ELF-1 (cell line): ENCODE measurements around the gene COL19A1.

Source experiments
- DNase-seq: peaks from one replicate; pipeline ENCODE4 v3.0.0-alpha.2; 2016; ENCODE audit warnings: low read depth, low spot score

Gene COL19A1

DNA sequence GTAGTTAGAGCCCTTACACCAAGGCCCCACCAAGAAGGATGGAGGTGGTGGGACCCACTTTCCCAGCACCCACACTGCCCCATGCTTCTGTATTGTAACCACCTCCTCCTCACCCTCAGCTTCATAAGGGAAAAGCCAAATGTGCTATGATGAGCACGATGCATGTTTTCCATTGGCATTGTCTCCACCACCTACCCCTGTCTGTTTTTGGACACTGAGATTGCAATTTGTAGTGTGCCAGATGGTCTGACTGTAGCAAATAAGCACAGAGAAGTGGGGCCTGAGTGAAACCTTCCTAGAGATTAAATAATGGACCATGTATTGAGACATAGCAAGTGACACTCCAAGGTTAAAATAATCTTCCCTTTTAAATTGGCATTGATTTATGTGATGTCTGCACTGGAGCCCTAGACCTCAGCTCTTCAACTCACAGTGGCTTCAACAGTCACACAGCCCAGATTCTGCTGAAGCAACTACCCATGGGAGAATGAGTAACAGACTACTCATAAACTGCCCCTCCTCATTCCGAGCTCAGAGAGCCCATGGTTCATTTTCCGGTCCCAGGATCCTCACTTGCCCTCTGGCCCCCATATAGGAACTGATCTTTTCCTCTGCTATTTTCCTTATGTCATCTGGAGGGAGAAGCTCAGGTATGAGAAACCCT is 258.7 kb downstream of the COL19A1 start:
- DNase-seq, result no peak

DNA sequence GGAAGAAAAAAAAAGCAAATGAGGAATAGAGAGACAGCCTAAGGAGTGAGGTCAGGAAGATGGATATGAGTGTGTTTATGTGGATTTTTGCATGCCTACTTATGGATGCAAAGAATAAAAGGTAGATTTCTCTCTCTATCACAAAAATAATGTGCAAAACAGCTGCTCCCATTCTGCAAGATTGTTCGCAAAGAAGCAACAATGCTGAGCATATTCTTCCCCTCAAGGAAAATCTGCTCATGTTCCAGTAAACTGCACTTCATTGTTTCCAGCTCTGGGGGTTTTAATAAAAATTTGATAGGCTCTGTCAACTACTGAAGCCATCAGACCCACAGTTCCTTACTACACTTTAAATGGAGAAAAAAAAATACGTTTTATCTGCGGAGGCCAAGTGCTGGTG is 259.2 kb downstream of the COL19A1 start:
- no peak for DNase-seq

DNA sequence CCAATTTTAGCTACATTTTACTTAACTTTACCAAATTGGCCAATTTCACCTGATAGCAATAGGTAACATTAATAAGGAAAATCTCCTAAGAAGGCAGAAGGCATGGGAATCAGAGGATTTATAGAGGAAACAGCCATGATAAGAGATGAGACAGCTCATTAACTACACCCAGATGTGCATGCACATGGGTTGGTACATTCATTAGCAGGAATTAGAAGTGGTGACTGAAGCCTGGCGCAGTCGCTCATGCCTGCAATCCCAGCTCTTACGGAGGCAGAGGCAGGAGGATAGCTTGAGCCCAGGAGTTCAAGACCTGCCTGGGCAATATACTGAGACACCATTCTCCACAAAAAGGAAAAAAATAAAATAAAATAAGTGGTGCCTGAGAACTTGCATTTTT is 263.0 kb downstream of the COL19A1 start:
- no peak for DNase-seq

DNA sequence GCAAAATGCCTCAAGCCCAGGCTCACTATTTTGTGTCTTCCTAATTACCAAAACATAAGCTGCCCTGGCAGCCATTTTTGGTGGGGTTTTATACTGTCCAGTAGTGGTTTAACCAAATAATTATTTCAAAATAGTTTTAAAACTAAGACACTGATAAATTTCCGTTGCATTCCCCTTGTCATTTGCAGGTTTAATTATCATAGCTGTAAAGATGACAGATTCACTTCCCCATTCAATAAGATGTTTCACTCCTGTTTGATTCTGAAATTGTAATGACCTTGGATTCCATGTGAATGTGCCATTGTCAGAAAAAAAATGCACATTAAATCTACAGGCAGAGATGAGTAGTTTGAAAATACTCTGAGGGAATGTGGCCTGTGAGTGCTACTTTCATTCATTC is 264.5 kb downstream of the COL19A1 start:
- DNase-seq, result no peak

DNA sequence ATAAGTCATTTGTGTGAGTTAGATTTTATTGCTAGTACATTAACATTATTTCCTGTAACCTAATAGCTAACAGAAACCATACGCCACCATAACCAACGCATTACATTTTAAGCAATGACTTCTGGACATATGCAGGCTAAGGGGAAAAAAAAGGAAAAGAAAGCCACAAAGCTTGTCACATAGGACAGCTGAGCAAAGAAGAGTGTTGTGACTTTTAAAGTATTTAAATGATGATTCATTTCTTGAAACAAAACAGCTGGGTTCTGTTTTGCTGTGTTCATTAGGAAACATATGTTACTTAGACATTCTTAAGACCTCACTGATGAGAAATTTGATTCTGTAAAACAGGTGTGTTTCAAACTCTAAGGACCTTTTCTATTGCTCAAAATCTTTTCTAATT is 265.2 kb downstream of the COL19A1 start:
- DNase-seq, result no peak

DNA sequence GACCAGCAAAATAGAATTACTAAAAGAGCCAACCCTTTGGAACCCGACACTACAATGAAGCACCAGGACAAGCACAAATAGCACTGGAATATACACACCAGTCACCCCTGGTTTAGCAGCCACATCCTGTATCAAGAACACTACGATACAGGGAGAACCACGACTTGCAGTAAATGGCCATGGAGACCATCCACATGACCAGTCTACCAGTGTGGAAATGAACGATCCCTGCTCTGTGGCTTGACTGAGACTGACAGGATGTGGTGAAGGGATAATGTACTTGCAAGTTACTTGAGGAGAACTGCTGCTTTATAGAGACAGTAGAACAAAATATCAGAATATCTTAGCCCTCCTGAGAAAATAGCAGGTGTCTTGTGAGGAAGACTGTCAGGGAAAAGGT is 266.9 kb downstream of the COL19A1 start:
- DNase-seq, result no peak

DNA sequence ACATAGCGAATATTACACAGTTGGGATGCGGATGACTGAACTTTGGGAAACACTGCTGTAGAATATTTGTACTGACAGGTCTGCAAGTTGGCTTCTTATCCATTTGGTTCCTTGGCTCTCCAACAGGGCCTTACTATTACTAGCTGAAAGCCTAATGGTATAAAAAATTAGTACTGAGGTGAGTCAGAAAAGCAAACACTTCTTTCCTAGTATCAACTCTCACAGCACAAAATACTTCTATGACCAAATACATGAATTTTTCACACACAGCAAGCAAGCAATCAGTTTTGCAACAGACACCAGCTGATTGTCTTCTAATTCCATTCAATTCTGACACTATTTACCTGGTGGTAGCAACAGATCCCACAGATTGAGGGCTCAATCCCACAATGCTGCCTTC is 268.2 kb downstream of the COL19A1 start:
- no peak for DNase-seq

DNA sequence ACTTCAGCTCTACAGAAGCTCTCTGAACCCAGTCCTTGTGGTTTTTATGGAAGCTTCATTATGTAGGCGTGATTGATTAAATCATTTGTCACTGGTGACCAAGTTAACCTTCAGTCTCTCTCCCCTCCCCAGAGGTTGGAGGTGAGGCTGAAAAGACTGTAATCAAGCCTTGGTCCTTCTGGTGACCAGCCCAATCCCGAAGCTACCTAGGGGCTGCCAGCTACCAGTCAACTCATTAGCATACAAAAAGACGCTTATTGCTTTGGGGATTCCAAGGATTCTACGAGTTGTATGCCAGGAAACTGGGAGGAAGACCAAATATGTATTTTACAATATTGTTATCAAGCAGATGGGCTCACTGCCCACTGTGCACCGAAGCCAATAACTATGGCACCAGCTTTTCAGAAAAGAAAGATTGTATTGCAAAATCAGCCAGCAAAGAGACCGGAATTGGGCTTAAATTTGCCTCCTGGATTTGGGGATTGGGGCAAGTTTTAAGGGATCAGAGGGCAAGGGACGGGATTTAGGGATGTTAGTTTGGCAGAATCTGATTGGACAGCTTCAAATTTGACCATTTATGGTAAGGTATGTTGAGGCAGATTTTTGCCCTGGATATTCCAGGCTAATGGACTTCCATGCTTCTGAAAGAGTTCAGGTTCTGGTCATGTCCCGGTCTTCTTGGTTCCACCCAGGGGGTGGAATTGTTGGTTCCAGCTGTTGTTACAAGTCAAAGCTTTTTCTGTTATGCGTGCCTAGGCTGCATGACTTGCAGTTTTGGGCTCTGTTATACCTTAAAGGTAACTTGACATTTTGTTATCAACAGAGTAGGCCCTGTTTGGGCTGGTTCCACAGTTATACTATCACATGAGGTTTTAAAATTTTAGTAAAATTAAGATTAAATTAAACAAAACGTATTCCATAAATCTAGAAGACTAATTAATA is 269.1 kb downstream of the COL19A1 start:
- DNase-seq, result peak; percentile 21

DNA sequence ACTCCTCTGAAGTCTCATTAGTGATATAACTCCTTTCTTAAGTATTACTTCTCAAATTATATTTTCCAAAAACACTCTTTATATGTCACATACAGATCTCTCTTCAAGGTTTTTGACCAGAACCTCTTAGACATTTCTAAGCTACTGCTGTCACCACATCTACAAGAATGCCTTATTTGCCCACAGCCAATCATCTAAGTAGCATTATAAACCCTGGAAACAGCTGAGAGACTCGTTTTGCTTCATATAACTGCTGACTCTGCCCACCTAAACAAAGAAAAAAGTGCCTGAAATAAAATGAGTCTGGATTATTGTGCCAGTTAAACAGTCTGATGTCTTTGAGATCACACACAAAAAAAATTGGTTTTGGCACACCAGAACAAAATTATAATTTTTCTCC is 270.6 kb downstream of the COL19A1 start:
- no peak for DNase-seq

DNA sequence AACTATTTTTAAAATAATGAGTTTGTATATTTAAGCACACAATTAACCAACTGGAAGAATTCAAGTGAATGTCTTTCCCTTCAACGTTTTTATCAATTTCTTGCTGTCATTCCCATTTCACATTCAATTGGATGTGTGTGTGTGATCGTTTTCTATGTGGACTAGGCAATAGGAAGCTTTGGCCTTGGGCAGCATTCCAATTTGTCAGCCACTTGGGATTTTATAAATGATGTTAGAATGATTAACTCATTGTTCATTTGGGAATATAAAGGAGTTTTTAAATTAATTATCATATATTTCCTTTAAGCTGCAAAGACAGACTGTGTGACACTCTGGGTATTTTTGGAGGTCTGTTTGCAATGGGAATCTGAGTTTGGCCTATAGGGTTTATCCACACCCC is 274.1 kb downstream of the COL19A1 start:
- no peak for DNase-seq

DNA sequence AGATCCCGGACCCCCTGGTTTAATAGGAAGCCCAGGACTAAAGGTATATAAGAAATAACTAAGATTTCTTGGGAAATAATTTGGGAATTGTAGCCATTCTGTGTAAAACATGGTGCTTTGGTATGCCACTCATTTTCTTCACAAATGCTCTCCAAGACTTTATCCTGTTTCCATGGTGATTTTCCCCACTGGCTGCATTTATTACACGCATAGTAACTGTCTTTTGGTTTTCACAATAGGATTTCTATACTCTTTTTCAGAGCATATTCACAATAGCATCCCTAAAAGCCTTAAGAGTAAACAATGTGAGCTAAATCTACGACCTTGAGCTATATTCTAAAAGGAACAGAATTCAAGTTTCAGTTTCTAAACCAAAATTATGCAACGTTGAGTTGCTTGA is 275.7 kb downstream of the COL19A1 start:
- DNase-seq, result no peak

DNA sequence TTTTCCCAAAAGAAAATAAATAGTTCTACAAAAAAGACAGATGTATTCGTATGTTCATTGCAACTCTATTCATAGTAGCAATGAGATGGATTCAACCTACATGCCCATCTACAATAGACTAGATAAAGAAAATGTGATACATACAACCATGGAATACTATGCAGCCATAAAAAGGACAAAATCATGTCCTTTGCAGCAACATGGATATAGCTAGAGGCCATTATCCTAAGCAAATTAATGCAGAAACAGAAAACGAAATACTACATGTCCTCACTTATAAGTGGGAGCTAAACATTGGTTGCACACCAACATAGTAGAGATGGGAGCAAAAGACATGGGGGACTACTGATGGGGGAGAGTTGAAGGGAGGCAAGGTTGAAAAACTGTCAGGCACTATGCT is 278.8 kb downstream of the COL19A1 start:
- no peak for DNase-seq

DNA sequence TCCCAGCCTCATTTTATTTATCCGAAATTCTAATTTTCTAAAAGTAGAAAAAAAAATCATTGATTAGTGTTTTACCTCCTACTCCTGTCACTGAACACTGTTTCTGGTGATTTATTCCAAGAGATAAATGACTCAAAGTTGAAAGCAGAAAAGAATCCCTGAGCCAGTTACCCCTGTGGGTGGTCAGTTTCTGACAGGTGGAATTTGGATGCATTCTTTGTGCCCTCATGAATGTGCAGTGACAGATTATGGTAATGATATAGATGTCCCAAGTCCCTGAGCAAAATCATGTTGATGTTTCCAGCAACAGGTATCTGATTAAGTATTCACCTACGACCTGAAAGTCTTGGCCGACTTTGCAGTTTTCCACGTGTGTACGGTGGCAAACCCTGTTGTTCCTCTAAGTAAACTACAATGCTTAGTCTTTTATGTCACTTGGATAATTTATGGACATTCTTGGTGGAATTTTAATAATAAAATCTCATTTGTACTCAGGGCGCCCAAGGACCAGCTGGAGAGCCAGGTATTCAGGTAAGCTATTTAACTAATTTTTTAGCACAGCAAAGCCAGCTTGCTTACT is 282.9 kb downstream of the COL19A1 start:
- DNase-seq, result no peak

DNA sequence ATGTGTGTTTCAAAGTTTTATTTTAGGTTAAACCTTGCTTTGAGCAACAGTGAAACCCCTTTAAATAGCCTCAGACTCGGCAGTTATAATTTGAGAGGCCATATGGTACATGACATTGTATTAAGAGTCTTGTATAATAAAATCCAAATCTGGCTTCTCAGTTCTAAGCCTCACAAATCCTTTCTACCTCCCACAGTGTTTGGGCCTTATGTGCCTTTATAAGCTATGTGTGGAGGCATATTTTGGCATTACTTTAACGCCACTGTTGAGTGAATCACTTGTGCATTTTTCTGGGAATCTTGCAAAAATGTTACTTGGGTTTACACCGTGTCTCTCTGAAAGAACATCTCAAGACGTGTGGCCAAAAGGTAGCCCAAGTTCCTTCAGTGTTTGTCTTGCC is 284.2 kb downstream of the COL19A1 start:
- no peak for DNase-seq

DNA sequence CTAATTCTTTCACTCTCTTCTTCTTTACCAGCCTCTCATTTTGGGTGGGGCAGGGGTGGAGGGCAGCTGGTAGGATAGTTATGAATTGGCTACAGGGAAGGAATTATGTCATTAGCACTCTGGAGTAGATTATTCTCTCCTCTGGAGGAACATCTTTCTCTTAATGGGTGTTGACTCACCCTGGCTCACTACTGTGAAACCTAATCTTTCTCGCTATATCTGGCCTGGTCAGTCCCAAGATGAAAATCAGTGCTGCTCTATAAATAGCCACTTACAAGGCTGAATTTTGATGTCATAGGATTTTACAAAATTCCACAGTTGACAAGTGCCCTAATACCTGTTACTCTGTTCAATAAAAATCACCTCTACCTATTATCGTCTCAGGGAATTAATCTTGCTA is 285.3 kb downstream of the COL19A1 start:
- DNase-seq, result no peak

DNA sequence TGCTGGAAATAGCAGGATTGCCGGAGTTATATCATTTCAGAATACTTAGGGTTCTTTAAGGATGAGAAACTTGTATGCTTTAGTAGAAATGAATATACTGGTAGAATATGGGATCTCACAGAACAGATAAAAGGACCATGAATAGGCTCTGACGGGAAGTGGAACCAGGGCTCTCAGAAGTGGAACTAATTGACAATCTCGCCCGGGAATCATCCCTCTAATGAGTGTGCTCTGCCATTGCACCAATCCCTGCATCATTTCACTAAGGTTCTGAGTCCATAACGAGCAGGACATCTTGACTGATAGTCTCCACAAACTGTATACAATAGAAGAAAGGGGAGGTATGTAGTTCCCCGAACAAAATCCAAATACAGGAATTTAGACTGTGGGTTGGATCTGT is 286.4 kb downstream of the COL19A1 start:
- DNase-seq, result no peak

DNA sequence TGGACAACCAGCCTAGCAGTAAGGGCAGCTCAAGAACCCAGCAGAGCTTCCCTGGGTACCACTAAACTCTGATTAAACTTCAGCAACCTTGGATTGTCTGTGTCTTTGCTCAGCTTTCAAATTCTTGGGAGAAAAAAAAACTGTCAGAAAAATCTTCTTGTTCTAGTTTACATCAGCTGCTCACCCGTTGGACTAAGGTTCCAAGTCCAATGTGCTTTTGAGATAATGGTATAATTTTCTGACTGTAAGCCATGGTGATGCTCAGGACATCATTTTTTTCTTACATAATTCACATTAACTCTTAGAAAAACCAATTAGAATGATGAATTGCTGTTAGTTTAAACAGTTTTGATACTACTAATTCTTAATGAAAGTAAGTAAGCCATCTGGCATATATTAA is 290.7 kb downstream of the COL19A1 start:
- no peak for DNase-seq

DNA sequence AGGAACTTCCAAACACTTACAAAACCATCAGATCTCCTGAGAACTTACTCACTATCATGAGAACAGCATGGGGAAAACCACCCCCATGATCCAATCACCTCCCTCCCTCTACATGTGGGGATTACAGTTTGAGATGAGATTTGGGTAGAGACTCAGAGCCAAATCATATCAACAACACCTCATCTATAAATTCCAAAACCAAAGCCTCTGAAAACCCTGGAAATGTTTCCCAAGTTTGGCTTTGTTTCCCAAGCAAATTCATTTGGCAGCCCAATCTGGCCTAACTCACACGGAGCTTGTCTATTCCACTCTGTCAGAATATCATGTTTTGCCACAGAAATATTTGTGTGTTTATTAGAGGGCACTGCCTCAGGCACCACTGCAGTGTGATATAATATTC is 293.9 kb downstream of the COL19A1 start:
- DNase-seq, result no peak

DNA sequence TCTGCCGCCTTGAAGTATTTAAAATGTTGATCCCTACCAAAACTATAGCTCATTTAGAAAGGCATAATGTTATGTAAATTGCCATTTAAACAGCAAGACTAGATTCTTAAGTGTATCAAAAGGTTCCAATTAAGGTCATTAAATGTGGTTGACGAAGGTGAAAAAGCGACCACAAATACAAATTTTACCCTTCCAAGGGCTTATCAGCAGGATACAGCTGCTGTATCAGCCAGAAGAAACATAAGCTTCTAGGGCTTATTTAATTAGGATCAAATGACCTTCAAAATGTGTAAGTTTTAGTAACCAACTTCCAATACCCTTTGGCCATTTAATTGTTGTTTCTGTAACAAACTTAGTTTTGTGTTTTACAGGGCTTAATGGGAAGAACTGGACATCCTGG is 296.6 kb downstream of the COL19A1 start:
- DNase-seq, result no peak

DNA sequence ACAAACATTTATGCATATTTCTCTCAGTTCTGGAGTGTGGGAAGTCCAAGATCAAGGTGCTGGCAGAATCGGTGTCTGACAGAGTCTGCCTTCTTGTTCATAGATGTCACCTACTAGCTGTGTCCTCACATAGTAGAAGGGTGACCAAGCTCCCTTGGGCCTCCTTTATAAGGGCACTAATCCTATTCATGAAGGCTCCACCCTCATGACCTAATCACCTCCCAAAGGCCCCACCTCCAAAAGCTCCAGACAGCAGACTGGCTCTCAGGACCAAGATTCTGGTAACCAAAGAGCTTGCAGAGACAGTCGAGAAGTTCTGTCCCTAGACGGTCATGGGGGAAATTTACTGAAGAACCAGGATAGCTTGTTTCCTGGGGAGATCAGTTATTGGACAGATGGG is 297.4 kb downstream of the COL19A1 start:
- no peak for DNase-seq

DNA sequence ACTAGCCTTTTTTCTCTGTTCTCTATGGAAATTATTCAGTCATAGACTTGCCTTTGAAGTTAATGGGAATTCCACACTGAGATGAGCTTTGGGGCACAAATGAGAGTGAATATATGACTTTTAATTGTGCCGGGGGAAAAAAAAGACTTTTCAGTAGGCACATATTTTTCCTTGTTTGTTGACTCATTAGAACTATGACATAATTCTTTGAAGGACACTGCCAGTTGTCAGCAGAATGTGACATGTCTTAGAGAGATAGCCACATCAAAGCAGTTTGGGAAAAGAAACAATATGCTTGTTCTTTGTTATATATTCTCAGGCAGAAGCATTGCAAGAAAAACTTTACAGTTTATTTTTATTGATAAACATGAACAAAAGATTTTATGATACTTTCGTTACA is 298.2 kb downstream of the COL19A1 start:
- no peak for DNase-seq

DNA sequence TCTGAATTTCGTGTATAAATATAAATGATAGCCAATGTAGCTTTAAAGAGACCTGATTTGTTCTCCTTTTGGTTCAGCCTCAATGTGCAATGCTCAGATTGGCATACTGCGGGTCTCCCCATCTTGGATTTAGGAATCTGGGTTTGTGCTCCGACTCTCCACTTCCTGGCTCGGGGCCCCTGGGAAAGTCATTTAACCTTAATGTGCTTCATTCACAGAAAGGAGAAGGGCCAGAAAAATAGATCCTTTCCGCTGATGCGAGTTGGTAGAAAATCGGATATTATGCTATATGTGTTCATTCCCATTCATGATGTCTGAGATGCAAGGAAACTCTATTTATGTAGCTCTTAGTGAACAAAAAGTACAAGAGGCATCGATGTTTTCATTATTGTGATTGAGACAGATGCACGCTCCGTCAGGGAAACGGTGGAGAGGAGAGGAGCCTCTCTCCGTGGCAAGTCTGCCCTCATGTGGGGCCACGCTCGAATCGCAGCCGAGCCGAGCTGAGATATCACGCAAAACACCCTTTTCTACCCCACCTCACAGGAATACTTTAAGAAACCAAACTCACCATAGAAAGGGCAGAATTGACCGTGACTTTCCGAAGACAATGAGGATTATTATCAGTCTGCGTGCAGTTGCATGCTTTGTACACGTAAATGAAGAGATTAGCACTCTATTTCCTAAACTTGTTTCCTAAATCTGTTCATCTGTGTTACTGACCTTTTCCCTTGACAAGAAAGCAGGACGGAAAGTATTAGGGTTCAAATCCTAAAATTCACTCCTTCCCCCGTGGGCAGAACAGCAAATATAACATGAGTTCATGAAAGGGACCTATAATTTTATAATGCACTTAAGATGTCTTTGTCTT is 300.0 kb downstream of the COL19A1 start:
- peak; percentile 54 for DNase-seq
